IPS DF 4.7 (cell line): Measurements from ENCODE around the gene MYO3B.
"Not testable (repeated sequence)": the region's sequence is repeated elsewhere in the genome, so short reads cannot be mapped to it uniquely, and the experiment has no call there.

Source experiments
- DNase-seq: peaks from one replicate; pipeline ENCODE4 v3.0.0-alpha.2; 2013; ENCODE audit warnings: low spot score; ENCODE audit errors: extremely low read depth

MYO3B gene

DNA sequence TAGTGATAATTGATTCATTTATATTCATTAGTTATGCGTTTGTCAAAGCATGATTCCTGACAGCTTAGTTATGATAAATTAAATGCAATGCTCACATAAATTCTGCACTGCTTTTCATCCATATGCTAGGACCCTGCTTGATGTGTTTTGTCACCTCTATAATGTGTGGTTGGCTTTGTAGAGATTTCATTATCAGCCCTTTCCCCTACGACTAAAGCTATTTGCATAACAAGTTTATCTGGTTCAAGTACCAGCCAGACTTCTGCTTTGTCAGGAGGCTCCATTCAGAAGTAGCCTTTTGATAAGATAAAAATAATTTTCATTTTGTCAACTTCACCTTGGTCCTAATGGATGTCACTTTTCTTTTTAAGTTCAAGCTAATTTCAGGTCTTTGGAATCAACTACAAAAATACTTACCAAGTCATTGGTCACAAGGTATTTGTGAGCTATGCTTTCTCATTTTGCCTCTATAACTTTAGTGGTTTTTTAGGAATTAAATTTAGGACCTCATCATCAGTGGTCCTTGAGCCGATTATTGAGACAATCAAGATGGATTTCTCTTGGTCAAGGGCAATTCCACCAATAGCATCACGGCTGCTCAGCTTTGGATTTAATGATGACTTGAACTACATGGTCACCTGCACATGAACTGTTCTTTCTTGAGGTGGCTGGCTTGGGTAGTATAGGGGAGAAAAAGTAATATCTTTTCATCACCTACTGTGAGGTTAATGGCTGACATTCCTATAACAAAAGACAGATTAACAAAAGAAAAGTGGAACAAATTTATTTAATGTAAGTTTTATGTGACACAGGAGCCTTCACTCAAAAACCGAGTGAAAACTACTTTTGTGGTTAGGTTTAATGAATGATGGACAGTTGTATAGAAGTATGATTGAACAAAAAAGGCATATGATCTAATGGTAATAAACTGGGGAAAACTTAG is 162.1 kb downstream of the MYO3B start:
- DNase-seq, result no peak

DNA sequence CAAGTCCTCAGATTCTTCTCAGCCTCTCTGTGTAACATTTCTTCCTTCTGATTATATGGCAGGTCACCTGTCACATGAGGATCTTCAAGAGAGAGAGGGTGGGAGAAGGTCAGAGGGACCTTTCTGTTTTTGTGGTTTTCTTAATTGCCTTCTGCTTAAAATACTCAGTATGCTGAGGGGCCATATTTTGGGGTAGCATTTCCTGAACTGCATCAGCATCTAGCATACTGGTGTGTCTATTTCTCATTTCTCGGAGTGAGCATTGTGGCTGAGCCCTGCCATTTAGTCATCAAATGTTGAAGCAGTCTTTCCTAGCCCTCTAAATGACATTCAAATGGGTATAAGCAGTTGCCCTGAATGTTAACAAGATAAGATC is 162.7 kb downstream of the MYO3B start:
- no peak for DNase-seq

DNA sequence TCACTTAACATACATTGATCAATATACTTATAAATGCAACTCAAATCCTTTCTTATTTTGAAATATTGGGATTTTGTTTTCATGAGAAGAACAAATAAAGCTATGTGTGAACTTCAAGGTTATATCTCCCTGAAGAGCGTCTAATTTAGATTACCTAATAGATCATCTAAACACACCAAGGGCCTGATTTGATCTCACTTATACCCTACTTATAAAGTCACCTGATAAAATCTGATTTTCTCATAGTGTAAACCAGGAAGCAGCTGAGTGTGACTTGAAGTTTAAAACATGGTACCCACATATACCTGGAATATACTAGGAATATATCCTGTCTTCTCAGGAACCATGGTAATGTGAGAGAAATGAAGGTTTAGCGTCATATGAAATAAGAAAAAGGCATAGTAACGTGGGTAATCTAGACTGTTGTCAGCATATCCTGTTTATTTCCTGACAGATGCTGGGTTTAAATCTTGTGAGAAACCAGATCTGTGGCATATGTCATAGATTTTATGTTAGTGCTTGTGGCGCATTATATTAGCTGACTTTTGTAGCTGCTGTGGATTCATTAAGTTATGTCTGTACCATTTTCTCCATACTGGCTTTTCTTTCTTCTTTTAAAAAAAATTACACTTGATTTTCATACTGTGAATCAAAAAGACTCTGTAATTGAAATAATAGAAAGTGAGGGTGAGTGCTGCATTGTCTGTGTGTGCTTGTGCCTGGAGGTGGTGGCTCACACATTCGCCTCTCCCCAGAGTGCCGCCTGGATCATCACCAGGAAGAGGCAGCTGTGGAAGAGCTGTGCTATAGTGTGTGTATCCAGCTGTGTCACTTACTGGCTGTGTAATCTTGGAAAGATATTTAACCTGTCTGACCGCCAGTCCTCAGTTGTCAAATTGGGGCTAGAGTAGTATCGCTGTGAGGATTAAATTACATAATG is 164.0 kb downstream of the MYO3B start:
- no peak for DNase-seq

DNA sequence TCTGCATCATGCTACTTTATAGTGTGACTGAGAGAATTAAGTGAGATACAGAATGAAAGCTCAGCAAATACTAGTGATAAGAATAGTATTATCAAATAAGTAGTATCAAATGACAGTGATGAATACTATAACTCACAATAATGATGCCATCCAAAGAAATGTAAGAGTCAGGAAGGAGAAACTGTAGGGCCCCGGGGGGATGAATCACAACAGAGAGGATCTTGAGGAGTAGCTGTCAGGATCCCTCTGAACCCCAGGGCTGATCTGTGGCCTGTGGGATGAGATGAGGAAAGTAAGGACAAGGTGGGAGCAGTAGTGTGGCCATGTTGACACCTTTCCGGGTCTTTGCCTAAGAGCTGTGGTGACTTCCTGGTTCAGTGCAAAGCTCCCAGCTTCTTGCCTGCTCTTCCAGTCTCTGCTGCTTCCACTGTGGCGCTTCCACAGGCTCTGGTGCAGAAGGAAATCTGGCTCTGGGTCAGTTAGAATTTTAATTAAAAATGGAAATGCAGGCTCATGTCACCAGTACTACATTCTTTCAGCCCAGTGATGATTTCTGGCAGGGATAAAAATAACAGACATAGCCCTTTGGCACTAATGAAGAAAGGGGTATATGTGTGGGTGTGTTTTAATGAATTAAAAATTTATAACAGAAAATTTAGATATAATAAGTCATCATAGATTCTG is 166.9 kb downstream of the MYO3B start:
- no peak for DNase-seq

DNA sequence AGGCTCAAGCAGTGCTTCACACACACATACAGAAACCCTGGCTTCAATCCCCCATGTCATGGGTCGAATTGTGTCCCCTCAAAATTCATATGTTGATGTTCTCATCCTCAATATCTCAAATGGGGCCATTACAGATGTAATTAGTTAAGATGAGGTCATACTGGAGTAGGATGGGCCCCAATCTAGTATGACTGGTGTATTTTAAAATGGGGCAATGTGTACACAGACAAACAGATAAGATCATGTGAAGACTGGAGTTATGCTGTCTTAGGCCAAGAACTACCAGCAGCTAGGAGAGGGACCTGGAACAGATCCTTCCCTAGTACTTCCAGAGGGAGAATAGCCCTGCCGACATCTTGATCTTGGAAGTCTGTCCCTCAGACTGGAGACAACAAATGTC is 167.7 kb downstream of the MYO3B start:
- no peak for DNase-seq

DNA sequence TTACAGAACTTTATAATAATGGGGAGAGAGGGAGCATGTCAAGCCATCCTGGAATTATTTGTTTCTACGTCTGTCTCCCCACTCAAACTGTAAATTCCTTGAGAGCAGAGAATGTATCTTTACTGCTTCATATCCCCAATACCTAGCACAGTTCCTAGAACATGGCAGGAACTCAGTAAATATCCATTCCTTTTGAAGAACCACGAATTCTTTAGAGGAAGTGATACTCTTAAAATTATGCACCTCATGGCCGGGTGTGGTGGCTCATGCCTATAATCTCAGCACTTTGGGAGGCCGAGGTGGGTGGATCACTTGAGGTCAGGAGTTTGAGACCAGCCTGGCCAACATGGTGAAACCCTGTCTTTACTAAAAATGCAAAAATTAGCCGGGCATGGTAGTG is 171.3 kb downstream of the MYO3B start:
- not testable (repeated sequence) for DNase-seq

DNA sequence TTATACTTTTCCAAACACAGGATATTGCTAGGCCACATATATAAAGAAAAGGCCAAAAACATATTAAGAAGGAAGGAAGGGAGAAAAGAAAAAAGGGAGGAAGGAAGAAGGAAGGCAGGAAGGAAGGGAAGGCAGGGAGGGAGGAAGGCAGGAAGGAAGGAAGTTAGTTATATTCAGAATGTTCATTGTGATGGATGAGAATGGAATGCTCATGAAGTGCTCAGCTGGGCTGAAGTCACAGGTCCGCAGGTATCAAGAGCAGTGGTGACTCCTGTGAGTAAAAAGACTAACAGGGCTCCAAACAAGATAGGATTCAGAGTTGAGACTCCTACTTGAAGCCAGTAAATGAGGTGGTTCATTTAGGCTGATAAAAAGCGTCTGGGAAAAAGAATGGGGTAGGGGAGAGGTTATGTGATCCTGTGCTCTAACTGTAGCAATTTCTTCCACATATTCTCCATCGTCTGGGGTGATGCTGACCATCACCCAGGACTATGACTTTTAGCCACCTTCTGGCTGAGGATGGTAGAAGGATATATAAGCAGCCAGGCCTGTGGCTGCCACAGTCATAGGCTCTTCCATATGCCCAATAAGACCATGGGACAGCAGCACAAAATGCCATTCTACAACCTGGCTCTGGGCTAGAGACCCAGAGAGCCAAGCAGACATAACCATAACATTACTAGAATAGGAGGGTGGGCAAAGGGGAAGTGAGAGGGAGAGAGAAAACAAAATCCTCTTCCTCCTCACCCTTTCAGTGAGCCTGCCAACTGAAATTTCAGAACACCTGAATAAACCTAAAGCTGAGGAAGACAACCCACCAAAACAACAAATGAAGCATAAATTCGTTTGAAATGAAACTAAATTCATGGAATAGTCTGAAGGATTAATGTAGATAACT is 173.2 kb downstream of the MYO3B start:
- no peak for DNase-seq

DNA sequence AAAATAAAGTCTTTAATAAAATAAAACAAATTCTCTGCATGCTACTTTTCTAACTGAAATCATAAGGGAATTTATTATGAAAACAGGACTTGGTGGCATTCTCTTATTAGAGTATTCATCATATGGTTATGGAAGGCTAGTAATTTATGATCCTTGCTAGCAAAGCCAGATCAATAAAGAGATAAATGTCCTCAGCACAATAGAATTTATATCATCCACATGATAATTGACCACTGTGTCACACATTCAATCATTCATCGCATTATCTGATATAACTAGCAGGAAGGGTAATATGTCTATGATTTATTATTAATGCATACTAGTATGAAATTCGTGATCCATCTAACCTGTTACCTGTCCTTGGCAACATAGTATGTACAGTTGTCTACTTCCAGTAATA is 175.8 kb downstream of the MYO3B start:
- no peak for DNase-seq

DNA sequence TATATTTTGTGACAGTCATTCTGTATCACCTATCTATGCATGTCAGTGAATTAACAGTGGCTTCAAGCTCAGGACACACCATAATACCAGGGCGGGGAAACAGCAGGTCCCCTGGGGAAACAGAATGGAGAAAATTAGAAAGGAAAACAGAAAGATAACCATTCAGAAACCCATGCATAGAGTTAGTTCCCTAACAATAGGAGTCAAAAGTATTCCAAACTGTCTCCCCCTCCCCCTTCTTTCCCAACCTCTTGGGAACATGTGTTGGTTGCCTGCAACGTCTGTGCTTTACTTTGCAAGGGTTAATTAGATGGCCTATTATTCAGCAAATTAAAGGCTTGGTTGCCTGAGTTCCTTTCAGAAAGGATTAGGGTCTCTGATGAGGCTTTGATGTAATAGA is 176.4 kb downstream of the MYO3B start:
- DNase-seq, result no peak

DNA sequence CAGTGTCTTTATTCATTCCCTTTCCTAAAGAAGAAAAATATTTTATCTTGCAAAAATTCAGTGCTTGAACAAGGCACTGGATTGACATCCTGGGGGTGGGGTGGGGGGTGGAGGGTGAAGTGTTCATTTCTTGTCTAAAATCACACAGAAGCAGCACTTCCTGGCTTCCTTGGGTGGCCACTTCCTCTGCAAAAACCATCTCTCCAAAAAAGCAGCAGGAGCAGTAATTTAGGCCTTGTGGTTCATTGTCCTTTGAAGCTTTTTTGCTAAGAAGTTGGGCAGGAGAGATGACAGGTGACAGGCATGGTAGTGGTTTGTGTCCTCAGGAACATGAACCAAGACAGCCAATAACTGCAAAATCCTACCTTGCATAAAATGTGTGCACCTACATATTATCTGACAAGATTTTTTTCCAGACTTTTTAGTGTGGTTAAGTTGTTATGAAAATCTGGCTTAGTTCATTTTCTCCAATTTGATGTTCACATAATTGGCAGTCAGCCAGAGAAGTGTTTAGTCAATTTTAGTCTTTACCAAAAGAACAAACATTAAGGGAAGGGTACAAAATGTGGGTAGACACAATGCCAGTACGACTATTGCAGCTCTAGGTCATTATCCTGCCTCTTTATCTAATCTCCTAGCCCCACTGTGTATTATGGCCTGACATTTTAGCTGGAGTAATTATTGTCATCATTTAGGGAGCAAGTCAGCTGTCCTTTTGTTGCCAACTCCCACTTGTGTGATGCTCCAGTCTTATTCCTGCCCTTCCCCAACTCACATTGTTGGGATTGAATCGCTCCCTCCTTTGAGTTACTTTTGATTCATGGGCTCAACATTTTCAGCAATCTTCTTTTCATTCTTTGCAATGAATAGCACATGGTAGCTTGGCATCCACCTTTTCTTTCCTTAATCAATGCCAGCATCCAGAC is 177.2 kb downstream of the MYO3B start:
- DNase-seq, result no peak

DNA sequence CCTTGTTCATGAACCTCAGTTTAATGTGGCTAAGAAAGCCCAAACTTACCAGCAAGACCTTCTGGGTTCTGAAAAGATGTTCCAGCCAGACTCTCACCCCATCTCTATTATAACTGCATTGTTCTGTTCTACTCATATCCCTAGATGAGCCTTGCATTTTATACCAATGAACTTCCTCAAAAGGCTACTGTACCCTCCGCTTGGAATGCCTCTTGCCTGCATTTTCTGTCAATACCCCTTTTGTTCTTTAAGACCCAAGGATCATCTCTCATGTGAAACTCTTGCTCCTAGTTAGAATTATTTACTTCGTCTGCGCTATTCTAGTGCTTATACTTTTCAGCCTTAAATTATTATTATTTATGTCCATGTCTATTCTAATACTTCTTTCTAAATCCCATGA is 181.5 kb downstream of the MYO3B start:
- no peak for DNase-seq

DNA sequence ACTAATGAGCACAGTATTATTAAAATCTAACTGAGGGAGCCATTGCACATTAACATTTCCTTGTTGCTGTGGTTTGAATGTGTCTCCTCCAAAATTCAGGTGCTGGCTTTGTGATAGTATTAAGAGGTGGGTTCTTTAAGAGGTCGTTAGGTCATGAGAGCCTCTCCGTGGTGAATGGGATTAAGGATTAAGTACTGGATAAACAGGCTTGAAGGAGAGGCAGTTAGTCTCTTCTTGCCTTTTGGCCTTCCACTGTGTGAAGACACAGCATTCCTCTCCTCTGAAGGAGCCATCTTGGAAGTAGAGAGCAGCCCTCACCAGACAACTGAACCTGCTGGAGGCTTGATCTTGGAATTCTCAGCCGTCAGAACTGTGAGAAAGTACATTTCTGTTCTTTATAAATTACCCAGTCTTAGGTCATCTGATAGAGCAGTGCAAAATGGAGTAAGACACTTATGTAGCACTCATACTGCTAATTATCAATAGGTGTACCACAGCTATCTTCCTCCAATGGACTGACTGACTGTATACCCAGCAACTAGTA is 182.7 kb downstream of the MYO3B start:
- DNase-seq, result no peak

DNA sequence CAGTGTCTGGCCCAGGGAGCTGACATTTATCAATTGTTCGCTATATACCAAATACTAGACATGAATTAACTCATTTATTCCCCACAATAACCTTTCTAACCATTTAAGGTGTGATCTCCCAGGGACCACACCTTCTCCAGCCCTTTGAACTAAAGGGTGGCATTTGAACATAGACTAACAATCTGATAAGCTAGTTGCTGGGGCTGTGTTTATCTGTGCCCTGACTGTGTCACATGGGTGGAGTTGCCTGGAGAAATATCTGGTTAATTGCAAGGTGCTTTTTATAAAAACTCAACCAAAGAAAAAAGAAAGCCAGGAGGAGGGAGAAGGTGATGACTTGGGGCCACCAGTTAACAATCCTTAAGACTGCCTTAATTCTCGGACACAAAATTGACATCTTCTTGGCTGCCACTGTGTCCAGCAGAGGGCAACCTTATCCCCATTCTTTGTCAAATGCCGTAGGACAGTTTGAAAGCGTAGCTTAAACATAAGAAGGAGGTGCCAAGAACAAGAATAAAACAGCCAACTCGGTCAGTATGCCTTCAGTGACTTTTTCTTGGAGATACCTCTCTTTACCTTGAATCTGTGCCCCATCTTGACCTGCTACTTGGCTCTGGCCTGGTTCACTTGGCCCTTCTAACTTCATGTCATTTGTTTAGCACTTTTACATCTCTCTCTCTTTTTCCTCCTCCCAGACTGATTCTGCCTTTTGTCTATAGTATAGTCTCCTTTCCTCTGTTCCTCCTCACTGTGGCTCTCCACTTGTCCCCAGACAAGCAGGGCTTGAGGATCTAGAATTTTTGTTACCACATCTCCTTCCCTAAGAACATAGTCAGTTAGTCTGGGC is 183.4 kb downstream of the MYO3B start:
- no peak for DNase-seq

DNA sequence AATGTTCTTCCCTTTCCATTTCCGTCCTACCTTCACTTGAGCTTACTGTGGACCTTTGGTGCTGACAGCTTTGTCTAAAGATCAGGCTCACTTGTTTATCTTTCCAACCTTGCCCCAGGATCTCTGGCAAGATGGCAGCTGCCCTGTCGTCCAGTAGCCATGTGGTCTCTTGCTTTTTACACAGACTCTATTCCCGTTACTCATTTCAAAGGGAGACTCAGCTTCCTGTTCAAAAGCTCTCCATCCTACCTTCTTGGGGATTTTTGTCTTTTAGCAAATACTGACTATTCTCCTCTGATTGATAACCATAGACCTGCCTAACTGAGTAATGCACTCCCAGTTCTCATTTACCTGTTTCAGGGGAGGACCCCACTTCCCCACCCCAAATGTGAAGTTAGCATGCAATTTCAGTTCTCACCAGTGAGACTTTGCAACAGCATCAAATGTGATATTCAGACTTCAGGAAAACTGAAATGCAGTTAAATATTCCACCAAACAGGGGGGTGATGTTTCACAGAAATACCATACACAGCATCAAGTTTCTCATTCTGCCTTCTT is 184.4 kb downstream of the MYO3B start:
- DNase-seq, result no peak

DNA sequence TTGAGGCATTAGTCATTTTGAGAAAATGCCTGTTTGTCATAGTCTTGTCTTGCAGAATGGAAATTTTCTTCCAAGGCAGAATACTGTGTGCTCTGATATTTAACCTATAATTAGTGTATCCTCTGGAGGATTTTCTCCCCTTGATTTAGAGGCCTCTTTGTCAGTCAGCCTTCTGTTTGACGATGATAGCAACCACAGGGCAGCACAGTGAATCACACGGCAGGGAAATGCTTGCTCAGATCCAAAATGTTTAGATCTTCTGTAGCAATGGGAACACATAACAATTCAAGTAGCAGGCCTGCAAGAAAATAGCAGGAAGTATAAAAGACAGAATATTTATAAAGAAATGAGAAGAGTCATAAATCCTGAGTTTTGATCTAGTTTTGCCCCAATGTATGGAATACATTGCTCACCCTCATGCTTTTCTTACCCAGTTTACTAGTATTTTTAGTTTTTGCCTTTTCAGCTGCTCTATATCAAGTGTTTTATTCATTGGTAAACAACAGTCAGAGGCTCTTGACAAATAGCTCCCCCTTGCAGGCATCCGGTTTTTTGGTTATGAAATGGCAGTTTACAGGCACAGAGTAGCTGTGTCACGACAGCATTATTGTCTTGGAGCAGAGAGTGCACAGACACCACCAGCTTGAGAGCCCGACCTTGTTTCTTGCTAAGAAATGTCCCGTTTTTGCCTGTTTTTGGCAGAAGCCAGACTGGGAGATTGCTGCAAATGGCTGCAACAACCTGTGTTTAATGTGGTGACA is 185.1 kb downstream of the MYO3B start:
- DNase-seq, result no peak

DNA sequence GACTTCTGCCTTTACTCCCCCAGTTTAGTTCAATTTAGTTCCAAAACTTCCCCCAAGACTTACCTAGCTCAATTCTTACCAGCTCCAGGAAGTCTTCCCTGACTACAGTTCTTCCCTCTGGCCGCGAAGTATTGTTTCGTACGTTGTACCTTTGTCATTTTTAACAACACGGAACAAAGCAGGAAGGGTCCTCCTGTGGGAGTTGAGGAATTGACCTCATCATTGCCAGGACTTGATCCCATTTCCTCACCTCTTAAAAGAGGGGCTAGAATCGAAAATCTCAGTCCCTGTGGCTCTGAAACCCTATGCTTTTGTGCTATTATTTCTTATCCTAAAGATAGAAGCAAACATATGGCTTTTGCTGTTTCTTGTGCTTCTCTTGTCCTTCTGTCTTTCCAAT is 187.1 kb downstream of the MYO3B start:
- DNase-seq, result no peak

DNA sequence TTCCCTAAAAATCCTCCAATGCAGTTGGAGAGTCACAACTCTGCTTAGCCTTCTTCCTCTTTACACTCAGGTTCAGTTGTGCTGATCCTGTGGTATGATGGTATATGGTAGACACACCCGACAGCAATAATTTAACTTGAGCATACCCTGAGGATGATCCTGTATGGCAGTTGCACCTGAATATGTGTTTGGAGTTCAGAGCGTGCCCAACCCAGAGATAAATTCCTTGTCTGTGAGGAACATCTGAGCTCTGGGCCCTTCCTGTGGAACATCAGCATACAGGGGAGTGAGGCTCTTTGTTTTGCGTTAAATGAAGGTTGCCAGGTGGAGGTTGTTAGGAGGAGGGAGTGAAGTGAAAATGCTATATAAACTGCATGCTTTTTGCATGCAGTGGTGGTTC is 187.7 kb downstream of the MYO3B start:
- DNase-seq, result no peak
